ENCODE data around the gene SHISA6. TPM values are rescaled to one million over a fixed set of nuclear protein-coding genes. Genes with fewer than 3 reads are reported as not detected.
A peak's percentile ranks its signal among the peaks of the same experiment; 100 is the strongest.

Gene SHISA6
- total RNA-seq, 1 donor from 2014 or later: 11.0 TPM

- intact Hi-C loops (cut with DNase I): no loop called here
- no peak for DNase-seq (ENCODE audit: low spot score)
Observed at GRCh38 chr17:11331547-11332513, 90.8 kb downstream of the SHISA6 start.

GRCh38 chr17:11332706-11333105 lies 91.7 kb downstream of the SHISA6 start:
- intact Hi-C loops (cut with DNase I): no loop called here

More at GRCh38 chr17:11331547-11332513, 90.8 kb downstream of the SHISA6 start:
- peak; percentile 60 for ATAC-seq

GRCh38 chr17:11334493-11334892 lies 93.5 kb downstream of the SHISA6 start:
- no peak for ATAC-seq
- no peak for DNase-seq (ENCODE audit: low spot score)
- intact Hi-C loops (cut with DNase I): no loop called here

More at GRCh38 chr17:11332706-11333105, 91.7 kb downstream of the SHISA6 start:
- ATAC-seq (no peak), DNase-seq (ENCODE audit: low spot score) (no peak)

GRCh38 chr17:11336290-11336689 lies 95.3 kb downstream of the SHISA6 start:
- DNase-seq (ENCODE audit: low spot score): no peak
- ATAC-seq: no peak
- intact Hi-C loops (cut with DNase I): no loop called here

GRCh38 chr17:11340803-11341202 lies 99.8 kb downstream of the SHISA6 start:
- no peak for DNase-seq (ENCODE audit: low spot score)
- ATAC-seq: no peak
- intact Hi-C loops (cut with DNase I): no loop called here

- intact Hi-C loops (cut with DNase I): no loop called here
Observed at GRCh38 chr17:11342138-11342537, 101.1 kb downstream of the SHISA6 start.

GRCh38 chr17:11349106-11349505 lies 108.1 kb downstream of the SHISA6 start:
- intact Hi-C loops (cut with DNase I): no loop called here
- ATAC-seq (no peak), DNase-seq (ENCODE audit: low spot score) (no peak)

More at GRCh38 chr17:11342138-11342537, 101.1 kb downstream of the SHISA6 start:
- DNase-seq (ENCODE audit: low spot score) (no peak), ATAC-seq (no peak)

GRCh38 chr17:11351479-11351878 lies 110.5 kb downstream of the SHISA6 start:
- intact Hi-C loops (cut with DNase I): no loop called here
- ATAC-seq (no peak), DNase-seq (ENCODE audit: low spot score) (no peak)

- intact Hi-C loops (cut with DNase I): no loop called here
- ATAC-seq (no peak), DNase-seq (ENCODE audit: low spot score) (no peak)
Observed at GRCh38 chr17:11353601-11354000, 112.6 kb downstream of the SHISA6 start.

GRCh38 chr17:11356371-11356770 lies 115.4 kb downstream of the SHISA6 start:
- DNase-seq (ENCODE audit: low spot score) (no peak), ATAC-seq (no peak)
- intact Hi-C loops (cut with DNase I): no loop called here

- intact Hi-C loops (cut with DNase I): no loop called here
- ATAC-seq (no peak), DNase-seq (ENCODE audit: low spot score) (no peak)
Observed at GRCh38 chr17:11363565-11364117, 122.6 kb downstream of the SHISA6 start.

GRCh38 chr17:11366272-11366850 lies 125.3 kb downstream of the SHISA6 start:
- ATAC-seq (no peak), DNase-seq (ENCODE audit: low spot score) (no peak)
- intact Hi-C loops (cut with DNase I): no loop called here

GRCh38 chr17:11369575-11369974 lies 128.6 kb downstream of the SHISA6 start:
- no peak for DNase-seq (ENCODE audit: low spot score)
- peak; percentile 51 for ATAC-seq
- intact Hi-C loops (cut with DNase I): no loop called here

GRCh38 chr17:11372692-11373091 lies 131.7 kb downstream of the SHISA6 start:
- intact Hi-C loops (cut with DNase I): no loop called here
- no peak for DNase-seq (ENCODE audit: low spot score)
- ATAC-seq: no peak

- no peak for DNase-seq (ENCODE audit: low spot score)
- intact Hi-C loops (cut with DNase I): no loop called here
- no peak for ATAC-seq
Observed at GRCh38 chr17:11378506-11378905, 137.5 kb downstream of the SHISA6 start.

GRCh38 chr17:11380761-11381160 lies 139.7 kb downstream of the SHISA6 start:
- no peak for DNase-seq (ENCODE audit: low spot score)
- intact Hi-C loops (cut with DNase I): no loop called here

GRCh38 chr17:11383157-11383556 lies 142.1 kb downstream of the SHISA6 start:
- DNase-seq (ENCODE audit: low spot score) (no peak), ATAC-seq (no peak)
- intact Hi-C loops (cut with DNase I): no loop called here

More at GRCh38 chr17:11380761-11381160, 139.7 kb downstream of the SHISA6 start:
- no peak for ATAC-seq

- ATAC-seq (no peak), DNase-seq (ENCODE audit: low spot score) (no peak)
- intact Hi-C loops (cut with DNase I): no loop called here
Observed at GRCh38 chr17:11384131-11384530, 143.1 kb downstream of the SHISA6 start.

GRCh38 chr17:11387610-11388009 lies 146.6 kb downstream of the SHISA6 start:
- DNase-seq (ENCODE audit: low spot score) (no peak), ATAC-seq (no peak)
- intact Hi-C loops (cut with DNase I): no loop called here

GRCh38 chr17:11388054-11388453 lies 147.0 kb downstream of the SHISA6 start:
- no peak for DNase-seq (ENCODE audit: low spot score)
- ATAC-seq: no peak
- intact Hi-C loops (cut with DNase I): no loop called here
